ENCODE measurements around the gene GJC1. TPM values are rescaled to one million over a fixed set of nuclear protein-coding genes. Genes with fewer than 3 reads are reported as not detected.

The GJC1 gene
- polyA plus RNA-seq, 1 donor from 2014 or later = 8.0 TPM

DNA sequence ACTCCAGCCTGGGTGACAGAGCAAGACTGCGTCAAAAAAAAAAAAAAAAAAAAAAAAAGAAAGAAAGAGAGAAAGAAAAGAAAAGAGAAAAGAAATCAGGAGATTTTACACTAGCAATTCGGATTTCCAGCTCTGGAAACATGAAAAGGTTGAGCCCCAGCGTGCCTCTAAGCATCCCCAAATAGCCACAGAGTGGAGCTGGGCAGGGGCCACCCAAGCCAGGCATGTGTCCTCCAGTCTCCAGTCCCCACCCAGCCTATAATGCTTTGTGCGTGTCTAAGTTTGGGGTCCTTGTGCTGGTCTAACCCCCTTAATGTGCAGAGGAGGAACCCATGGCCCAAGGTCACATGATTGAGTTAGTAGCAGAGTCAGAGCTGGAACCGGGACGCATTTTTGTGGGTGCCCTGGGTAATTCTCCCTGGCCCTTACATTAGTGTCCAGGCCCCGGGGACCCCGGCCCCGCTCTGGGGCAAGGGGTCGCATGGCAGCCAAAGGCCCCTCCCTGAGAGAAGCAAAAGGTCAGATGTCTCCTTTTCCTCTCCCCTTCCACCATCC lies 51.4 kb downstream of the GJC1 start:
- Histone ChIP-seq H3K9me3 (ENCODE audit: low read length) (no peaks in the 10 kb centered on the region), H3K27me3 (ENCODE audit: insufficient read depth, low read depth, low read length) (peaks cover 6% of the 10 kb centered on the region), H3K79me2 (replicated peaks; ENCODE audit: insufficient read depth, low read length) (no peaks in the 10 kb centered on the region), H2AFZ (ENCODE audit: low read depth, low read length) (no peak overlapping the region), H3K9me2 (ENCODE audit: insufficient read depth, low read length) (no peaks in the 10 kb centered on the region), H3K36me3 (ENCODE audit: insufficient read depth, low read length) (no peaks in the 10 kb centered on the region), H4K20me1 (ENCODE audit: insufficient read depth) (no peaks in the 10 kb centered on the region), H3K27ac (ENCODE audit: low read length) (no peak overlapping the region), H3F3A (ENCODE audit: insufficient read depth, low read length, poor library complexity, severe bottlenecking) (no peaks in the 10 kb centered on the region), H3K4me3 (ENCODE audit: low read length) (no peak overlapping the region), H3K9ac (ENCODE audit: low read length) (no peak overlapping the region), H3K4me2 (ENCODE audit: low read length) (no peak overlapping the region)
- no peak for TF ChIP-seq EP300 (conservative IDR thresholded peaks at IDR 0.05; ENCODE audit: poor library complexity, severe bottlenecking)
- TF ChIP-seq MXI1 (conservative IDR thresholded peaks at IDR 0.05; ENCODE audit: poor library complexity, severe bottlenecking) = no peak
- TF ChIP-seq, protein P1, sequence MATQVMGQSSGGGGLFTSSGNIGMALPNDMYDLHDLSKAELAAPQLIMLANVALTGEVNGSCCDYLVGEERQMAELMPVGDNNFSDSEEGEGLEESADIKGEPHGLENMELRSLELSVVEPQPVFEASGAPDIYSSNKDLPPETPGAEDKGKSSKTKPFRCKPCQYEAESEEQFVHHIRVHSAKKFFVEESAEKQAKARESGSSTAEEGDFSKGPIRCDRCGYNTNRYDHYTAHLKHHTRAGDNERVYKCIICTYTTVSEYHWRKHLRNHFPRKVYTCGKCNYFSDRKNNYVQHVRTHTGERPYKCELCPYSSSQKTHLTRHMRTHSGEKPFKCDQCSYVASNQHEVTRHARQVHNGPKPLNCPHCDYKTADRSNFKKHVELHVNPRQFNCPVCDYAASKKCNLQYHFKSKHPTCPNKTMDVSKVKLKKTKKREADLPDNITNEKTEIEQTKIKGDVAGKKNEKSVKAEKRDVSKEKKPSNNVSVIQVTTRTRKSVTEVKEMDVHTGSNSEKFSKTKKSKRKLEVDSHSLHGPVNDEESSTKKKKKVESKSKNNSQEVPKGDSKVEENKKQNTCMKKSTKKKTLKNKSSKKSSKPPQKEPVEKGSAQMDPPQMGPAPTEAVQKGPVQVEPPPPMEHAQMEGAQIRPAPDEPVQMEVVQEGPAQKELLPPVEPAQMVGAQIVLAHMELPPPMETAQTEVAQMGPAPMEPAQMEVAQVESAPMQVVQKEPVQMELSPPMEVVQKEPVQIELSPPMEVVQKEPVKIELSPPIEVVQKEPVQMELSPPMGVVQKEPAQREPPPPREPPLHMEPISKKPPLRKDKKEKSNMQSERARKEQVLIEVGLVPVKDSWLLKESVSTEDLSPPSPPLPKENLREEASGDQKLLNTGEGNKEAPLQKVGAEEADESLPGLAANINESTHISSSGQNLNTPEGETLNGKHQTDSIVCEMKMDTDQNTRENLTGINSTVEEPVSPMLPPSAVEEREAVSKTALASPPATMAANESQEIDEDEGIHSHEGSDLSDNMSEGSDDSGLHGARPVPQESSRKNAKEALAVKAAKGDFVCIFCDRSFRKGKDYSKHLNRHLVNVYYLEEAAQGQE (IDR thresholded peaks at IDR 0.05; ENCODE audit: borderline replicate concordance) = no peak
- no peak for TF ChIP-seq CTCF (IDR thresholded peaks at IDR 0.05; ENCODE audit: poor library complexity, severe bottlenecking)
- no peak for TF ChIP-seq RAD21 (conservative IDR thresholded peaks at IDR 0.05)
- no peak for TF ChIP-seq POLR2AphosphoS5 (IDR thresholded peaks at IDR 0.05)
- no peak for TF ChIP-seq TAF1 (IDR thresholded peaks at IDR 0.05; ENCODE audit: low read depth)
- no peak for TF ChIP-seq EZH2 (IDR thresholded peaks at IDR 0.05; ENCODE audit: borderline replicate concordance, insufficient read depth, low read length, poor library complexity, severe bottlenecking)
- no peak for TF ChIP-seq SMC3 (conservative IDR thresholded peaks at IDR 0.05; ENCODE audit: poor library complexity)

DNA sequence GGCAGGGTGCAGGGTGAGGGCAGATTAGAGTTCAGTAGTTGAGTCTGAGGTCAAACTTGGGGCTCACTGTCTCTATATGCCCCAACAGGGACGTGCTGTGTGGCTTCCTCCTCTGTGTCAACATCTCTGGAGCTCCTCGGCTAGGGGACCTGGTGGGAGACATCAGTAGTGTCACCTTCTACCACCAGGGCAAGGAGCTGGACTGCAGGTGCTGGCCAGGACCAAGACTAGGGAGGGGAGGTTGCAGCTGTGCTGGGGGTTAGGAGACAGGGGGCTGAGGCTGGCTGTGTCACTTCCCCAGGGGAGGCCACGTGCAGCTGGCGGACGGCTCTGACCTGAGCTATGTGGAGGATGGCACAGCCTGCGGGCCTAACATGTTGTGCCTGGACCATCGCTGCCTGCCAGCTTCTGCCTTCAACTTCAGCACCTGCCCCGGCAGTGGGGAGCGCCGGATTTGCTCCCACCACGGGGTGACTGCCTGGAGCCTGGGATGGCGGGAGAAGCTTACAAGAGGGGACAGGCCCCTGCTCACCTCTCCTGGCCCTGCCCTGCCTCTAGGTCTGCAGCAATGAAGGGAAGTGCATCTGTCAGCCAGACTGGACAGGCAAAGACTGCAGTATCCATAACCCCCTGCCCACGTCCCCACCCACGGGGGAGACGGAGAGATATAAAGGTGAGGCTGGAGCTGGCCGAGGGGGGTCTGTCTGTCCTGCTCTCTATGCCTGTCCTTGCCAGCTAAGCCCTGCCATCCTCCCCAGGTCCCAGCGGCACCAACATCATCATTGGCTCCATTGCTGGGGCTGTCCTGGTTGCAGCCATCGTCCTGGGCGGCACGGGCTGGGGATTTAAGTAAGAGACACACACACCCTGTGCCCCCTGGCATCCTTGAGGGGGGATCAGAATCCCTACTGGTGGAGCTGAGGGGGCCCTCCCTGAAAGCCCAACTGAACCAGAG lies 52.4 kb downstream of the GJC1 start:
- no peaks in the 10 kb centered on the region for H3K79me2 ChIP-seq (replicated peaks; ENCODE audit: insufficient read depth, low read length)
- no peaks in the 10 kb centered on the region for H4K20me1 ChIP-seq (ENCODE audit: insufficient read depth)
- no peak overlapping the region for H3K4me3 ChIP-seq (ENCODE audit: low read length)
- no peaks in the 10 kb centered on the region for H3K9me3 ChIP-seq (ENCODE audit: low read length)
- no peak overlapping the region for H3K4me2 ChIP-seq (ENCODE audit: low read length)
- H2AFZ ChIP-seq (ENCODE audit: low read depth, low read length) = no peak overlapping the region
- TF ChIP-seq, protein P1 (IDR thresholded peaks at IDR 0.05; ENCODE audit: borderline replicate concordance) = no peak
- TF ChIP-seq POLR2AphosphoS5 (IDR thresholded peaks at IDR 0.05) (no peak), MXI1 (conservative IDR thresholded peaks at IDR 0.05; ENCODE audit: poor library complexity, severe bottlenecking) (no peak), CTCF (IDR thresholded peaks at IDR 0.05; ENCODE audit: poor library complexity, severe bottlenecking) (no peak), TAF1 (IDR thresholded peaks at IDR 0.05; ENCODE audit: low read depth) (no peak), EP300 (conservative IDR thresholded peaks at IDR 0.05; ENCODE audit: poor library complexity, severe bottlenecking) (no peak), SMC3 (conservative IDR thresholded peaks at IDR 0.05; ENCODE audit: poor library complexity) (no peak), RAD21 (conservative IDR thresholded peaks at IDR 0.05) (no peak), EZH2 (IDR thresholded peaks at IDR 0.05; ENCODE audit: borderline replicate concordance, insufficient read depth, low read length, poor library complexity, severe bottlenecking) (no peak)
- no peaks in the 10 kb centered on the region for H3F3A ChIP-seq (ENCODE audit: insufficient read depth, low read length, poor library complexity, severe bottlenecking)
- no peak overlapping the region for H3K9ac ChIP-seq (ENCODE audit: low read length)
- no peaks in the 10 kb centered on the region for H3K36me3 ChIP-seq (ENCODE audit: insufficient read depth, low read length)
- H3K27me3 ChIP-seq (ENCODE audit: insufficient read depth, low read depth, low read length) = peaks cover 6% of the 10 kb centered on the region
- H3K27ac ChIP-seq (ENCODE audit: low read length) = no peak overlapping the region
- H3K9me2 ChIP-seq (ENCODE audit: insufficient read depth, low read length) = no peaks in the 10 kb centered on the region
